Prostate gland (tissue), 2 donors: ENCODE results near the gene GRID1. TPM values are rescaled to one million over a fixed set of nuclear protein-coding genes. Genes with fewer than 3 reads are reported as not detected.

Experiments
- DNase-seq: peaks from one replicate; pipeline ENCODE4 v3.0.0-alpha.2; 2019; ENCODE audit warnings: low spot score
- H3K27ac ChIP-seq, 2 donors: fragments of 200-600 bp; sonication (generic); 2 replicates each; pipeline ENCODE4 v1.5.1; 2017 to 2019
- H3K27me3 ChIP-seq: fragments of 200-600 bp; sonication (generic); replicated peaks from 2 replicates; pipeline ENCODE4 v1.5.1; 2019; ENCODE audit not compliant: insufficient read depth
- H3K36me3 ChIP-seq, 2 donors: fragments of 200-600 bp; sonication (generic); 1 replicate in 1 of 2; 2 replicates in 1 of 2; pipeline versions ENCODE4 v1.5.1 to v1.8.1; 2017 to 2019
- H3K4me1 ChIP-seq: fragments of 200-600 bp; sonication (generic); replicated peaks from 2 replicates; pipeline ENCODE4 v1.5.1; 2019
- H3K4me3 ChIP-seq, 2 donors: fragments of 200-600 bp; sonication (generic); 2 replicates each; pipeline ENCODE4 v1.5.1; 2017 to 2019
- H3K9me3 ChIP-seq: fragments of 200-600 bp; sonication (generic); 2 replicates; pipeline ENCODE4 v1.5.1; 2017
- POLR2A ChIP-seq: fragments of 450-650 bp; IDR thresholded peaks from one replicate; pipeline ENCODE4 v1.6.1; 2016; ENCODE audit warnings: antibody characterized with exemption, mild to moderate bottlenecking
- POLR2AphosphoS5 ChIP-seq: sonication (generic); formaldehyde crosslinking; IDR thresholded peaks from one replicate; pipeline ENCODE4 v1.6.1; 2017; ENCODE audit warnings: antibody characterized with exemption
- WGBS: methylation state at CpG from one replicate; pipeline ENCODE4 v1.1.5; 2018; 5-methylcytosine and 5-hydroxymethylcytosine counted together
- intact Hi-C: fragments of 100-400 bp; cut with DNase I; formaldehyde crosslinking; loops from one replicate; pipeline ENCODE4 v1.14.2; 2022
- total RNA-seq, 2 donors: library from RNA; depleted of rRNA; stranded (reverse); fragments of >200 nt; gene quantifications; one replicate each; pipeline ENCODE4 v1.1.0, GENCODE V29; 2016
- TF ChIP-seq, protein P1 (sequence below), 4 experiments: fragments of 200-600 bp in 2 of 4; fragments of 450-650 bp in 2 of 4; sonication (generic) in 2 of 4; IDR thresholded peaks; 1 replicate in 3 of 4; 2 replicates in 1 of 4; pipeline ENCODE4 v1.5.1; 2016 to 2019; ENCODE audit warnings: antibody characterized with exemption in 4 of 4, mild to moderate bottlenecking in 2 of 4, moderate library complexity in 2 of 4

The GRID1 gene
- total RNA-seq, 2 donors from 2014 or later, result 1.0 to 10.0 TPM

DNA sequence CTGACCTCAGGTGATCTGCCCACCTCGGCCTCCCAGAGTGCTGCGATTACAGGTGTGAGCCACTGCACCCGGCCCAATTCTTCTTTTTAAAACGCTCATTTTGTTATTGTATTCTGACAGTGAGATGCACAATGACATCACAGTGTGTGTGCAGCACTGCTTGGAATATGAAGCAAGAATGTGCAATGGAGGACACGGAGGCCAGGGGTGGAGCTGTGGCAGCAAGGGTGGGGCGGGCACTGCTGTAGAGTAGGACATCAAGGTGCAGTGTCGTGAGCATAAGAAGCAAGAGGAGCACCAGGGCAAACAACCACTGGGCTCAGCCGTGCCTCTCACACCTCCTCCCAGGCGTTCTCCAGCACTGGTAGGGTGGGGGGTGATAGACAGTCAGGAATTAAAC lies 26.8 kb upstream of the GRID1 start:
- no peaks in the 10 kb centered on the region for H3K4me1 ChIP-seq
- DNase-seq, result no peak

DNA sequence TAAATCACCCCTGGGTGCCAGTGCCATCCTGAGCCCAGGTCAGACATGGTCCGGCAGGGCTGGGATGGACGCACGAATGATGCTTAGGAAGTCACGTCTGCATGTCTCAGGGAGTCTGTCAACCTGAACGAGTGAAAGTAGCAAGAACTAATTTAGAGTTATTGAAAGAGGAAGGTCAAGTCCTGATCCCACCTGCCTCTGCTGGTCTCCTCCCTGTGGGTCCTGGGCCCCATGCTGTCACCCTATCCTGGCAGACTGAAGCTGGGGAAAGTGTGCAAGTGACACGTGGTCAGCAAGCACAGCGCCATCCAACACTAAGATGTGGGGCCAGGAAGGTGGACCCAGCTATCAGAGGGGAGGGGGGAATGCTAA lies 26.1 kb upstream of the GRID1 start:
- Histone ChIP-seq H3K36me3 (no peaks in the 10 kb centered on the region), H3K4me3 (no peak overlapping the region), H3K27ac (no peak overlapping the region), H3K27me3 (peaks cover 3% of the 10 kb centered on the region), H3K4me1 (no peaks in the 10 kb centered on the region), H3K9me3 (no peaks in the 10 kb centered on the region)
- DNase-seq, result no peak
- intact Hi-C loops, result no loop called here
- WGBS, result 83% methylated on average over 7 of the region's 7 CpGs
- TF ChIP-seq POLR2A (no peak), POLR2AphosphoS5 (no peak)
- TF ChIP-seq, protein P1, sequence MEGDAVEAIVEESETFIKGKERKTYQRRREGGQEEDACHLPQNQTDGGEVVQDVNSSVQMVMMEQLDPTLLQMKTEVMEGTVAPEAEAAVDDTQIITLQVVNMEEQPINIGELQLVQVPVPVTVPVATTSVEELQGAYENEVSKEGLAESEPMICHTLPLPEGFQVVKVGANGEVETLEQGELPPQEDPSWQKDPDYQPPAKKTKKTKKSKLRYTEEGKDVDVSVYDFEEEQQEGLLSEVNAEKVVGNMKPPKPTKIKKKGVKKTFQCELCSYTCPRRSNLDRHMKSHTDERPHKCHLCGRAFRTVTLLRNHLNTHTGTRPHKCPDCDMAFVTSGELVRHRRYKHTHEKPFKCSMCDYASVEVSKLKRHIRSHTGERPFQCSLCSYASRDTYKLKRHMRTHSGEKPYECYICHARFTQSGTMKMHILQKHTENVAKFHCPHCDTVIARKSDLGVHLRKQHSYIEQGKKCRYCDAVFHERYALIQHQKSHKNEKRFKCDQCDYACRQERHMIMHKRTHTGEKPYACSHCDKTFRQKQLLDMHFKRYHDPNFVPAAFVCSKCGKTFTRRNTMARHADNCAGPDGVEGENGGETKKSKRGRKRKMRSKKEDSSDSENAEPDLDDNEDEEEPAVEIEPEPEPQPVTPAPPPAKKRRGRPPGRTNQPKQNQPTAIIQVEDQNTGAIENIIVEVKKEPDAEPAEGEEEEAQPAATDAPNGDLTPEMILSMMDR (IDR thresholded peaks at IDR 0.05), result no peak

More for the DNA sequence above, 26.8 kb upstream of the GRID1 start:
- TF ChIP-seq POLR2A (no peak), POLR2AphosphoS5 (no peak)
- TF ChIP-seq, protein P1 (IDR thresholded peaks at IDR 0.05), result no peak
- 75% methylated on average over 9 of the region's 9 CpGs for WGBS
- Histone ChIP-seq H3K9me3 (no peaks in the 10 kb centered on the region), H3K27ac (no peak overlapping the region), H3K4me3 (no peak overlapping the region), H3K36me3 (no peaks in the 10 kb centered on the region), H3K27me3 (peaks cover 3% of the 10 kb centered on the region)
- intact Hi-C loops, result no loop called here

DNA sequence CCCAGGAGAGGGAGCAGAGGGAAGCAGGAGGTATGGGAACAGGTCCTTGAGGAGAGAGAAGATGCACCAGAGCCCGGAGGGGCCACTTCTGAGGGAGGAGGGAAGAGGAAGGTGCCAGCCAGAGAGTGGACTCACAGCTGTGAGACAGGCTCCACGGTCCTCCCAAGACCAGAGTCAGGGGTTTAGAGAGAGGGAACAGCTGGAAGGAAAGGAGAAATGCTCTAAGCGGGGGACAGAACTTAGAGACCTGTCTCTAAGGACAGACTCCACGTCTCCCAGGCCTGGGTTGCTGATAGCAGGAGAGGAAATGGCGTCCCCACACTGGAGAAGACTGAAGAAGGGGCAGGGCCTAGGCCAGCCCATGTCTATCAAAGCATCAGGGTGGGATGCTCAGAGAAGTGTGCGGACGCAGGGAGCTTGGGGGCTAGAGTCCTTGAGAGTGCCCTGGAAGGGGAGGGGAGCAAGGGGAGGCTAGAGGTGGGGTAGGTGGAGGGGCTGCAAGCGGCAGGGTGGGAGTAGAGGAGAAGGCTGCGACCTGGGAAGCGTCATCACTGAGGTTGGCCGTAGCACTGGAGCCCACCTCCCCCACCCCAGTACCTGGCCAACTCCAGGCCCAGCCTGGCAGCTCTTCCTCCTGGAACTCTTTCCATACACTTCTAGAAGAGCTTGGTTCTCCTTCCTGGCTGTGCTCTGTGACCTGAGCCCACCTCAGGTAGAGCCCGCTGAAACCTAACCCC lies 25.6 kb upstream of the GRID1 start:
- Histone ChIP-seq H3K9me3 (no peaks in the 10 kb centered on the region), H3K27ac (no peak overlapping the region), H3K27me3 (peaks cover 3% of the 10 kb centered on the region), H3K4me3 (no peak overlapping the region), H3K4me1 (no peaks in the 10 kb centered on the region), H3K36me3 (no peaks in the 10 kb centered on the region)
- intact Hi-C loops, result no loop called here
- TF ChIP-seq POLR2AphosphoS5, result no peak
- TF ChIP-seq, protein P1 (IDR thresholded peaks at IDR 0.05), result no peak
- no peak for TF ChIP-seq POLR2A
- DNase-seq, result no peak
- WGBS, result 70% methylated on average over 12 of the region's 12 CpGs

DNA sequence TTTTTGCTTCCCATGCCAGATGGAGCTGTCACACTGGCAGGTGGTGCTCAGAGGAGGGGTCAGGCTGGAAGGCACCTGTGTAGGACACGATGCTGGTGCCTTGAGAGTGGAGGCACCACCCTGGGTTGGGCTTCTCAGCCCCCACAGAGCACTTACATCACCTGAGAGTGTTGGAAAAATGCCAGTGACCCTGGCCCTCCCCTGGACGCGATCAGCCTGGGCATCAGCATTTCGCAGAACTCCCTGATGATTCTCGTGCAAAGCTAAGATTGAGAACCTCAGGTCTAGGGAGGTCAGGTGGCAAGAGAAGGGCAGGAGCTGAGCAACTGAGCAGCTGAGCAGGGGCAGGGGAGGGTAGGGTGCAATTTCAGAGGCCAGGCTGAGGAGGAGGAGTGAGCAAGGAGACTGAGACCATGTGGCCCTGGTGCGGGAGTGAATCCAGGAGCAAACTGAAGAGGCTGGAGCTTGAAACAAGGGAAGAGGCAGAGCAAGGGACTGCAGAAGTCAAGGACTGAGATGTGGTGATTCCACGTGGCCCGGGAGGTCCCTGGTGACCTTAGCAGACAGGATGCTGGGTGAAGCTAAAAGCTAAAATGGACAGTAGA lies 24.7 kb upstream of the GRID1 start:
- Histone ChIP-seq H3K27ac (no peak overlapping the region), H3K36me3 (no peaks in the 10 kb centered on the region), H3K4me3 (no peak overlapping the region), H3K4me1 (no peaks in the 10 kb centered on the region), H3K27me3 (peaks cover 3% of the 10 kb centered on the region), H3K9me3 (no peaks in the 10 kb centered on the region)
- WGBS, result 92% methylated on average over 8 of the region's 8 CpGs
- no peak for DNase-seq
- TF ChIP-seq POLR2A (no peak), POLR2AphosphoS5 (no peak)
- TF ChIP-seq, protein P1 (IDR thresholded peaks at IDR 0.05), result no peak
- intact Hi-C loops, result no loop called here
